Measurements from ENCODE around the gene PCLAF.
"Not testable (repeated sequence)": the region's sequence is repeated elsewhere in the genome, so short reads cannot be mapped to it uniquely, and the experiment has no call there.

PCLAF gene

DNA sequence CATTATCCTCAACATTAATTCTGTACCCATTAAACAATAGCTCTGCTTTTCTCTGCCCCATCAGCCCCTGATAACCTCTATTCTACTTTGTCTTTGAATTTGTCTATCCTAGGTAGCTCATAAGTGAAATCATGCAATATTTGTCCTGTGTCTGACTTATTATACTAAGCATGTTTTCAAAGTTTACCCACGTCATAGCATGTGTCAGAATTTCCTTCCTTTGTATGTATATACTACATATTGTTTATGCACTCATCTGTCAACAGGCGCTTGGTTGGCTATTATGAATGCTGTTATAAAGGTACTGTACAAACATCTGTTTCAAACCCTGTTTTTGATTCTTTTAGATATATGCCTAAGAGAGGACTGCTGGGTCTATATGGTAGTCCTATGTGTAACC is 43.5 kb downstream of the PCLAF start:
- no peak for TF ChIP-seq MAX (IDR thresholded peaks at IDR 0.05; ENCODE audit: low read depth, low read length)
- TF ChIP-seq CTCF (IDR thresholded peaks at IDR 0.05; ENCODE audit: low read depth, low read length) = no peak
- no peak for TF ChIP-seq MYC (IDR thresholded peaks at IDR 0.05; ENCODE audit: low read depth, low read length)
- no peak for TF ChIP-seq POLR2A (IDR thresholded peaks at IDR 0.05; ENCODE audit: extremely low read depth, insufficient read length)
- H3K4me3 ChIP-seq (ENCODE audit: low read depth, low read length) = no peak overlapping the region
- no peak for DNase-seq (ENCODE audit: low read depth)

DNA sequence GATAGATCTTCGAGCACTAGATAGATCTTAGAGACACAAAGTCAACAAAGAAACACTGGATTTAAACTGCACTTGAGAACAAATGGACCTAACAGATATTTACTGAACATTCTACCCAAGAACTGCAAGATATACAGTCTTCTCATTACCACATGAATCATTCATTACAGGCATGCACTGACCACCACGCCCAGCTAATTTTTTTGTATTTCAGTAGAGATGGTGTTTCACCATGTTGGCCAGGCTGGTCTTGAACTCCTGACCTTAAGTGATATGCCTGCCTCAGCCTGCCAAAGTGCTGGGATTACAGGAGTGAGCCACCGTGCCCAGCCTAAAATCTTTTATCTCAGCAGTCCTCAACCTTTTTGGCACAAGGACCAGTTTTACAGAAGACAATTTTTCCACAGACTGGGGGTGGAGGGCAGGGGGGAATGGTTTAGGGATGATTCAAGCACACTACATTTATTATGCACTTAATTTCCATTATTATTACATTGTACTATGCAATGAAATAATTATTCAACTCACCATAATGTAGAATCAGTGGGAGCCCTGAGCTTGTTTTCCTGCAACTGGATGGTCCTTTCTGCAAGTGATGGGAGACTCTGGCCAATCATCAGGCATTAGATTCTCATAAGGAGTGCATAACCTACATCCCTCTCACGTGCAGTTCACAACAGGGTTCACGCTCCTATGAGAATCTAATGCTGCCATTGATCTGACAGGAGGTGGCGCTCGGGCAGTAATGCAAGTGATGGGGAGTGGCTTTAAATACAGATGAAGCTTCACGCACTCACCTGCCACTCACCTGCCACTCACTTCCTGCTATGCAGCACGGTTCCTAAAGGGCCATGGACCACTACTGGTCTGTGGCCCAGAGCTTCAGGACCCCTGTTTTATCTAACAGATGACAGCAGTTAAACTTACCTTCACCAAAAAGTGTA is 47.0 kb downstream of the PCLAF start:
- TF ChIP-seq MYC (IDR thresholded peaks at IDR 0.05; ENCODE audit: low read depth, low read length) = no peak
- TF ChIP-seq MAX (IDR thresholded peaks at IDR 0.05; ENCODE audit: low read depth, low read length) = no peak
- TF ChIP-seq CTCF (IDR thresholded peaks at IDR 0.05; ENCODE audit: low read depth, low read length) = no peak
- TF ChIP-seq POLR2A (IDR thresholded peaks at IDR 0.05; ENCODE audit: extremely low read depth, insufficient read length) = no peak
- no peak for DNase-seq (ENCODE audit: low read depth)
- H3K4me3 ChIP-seq (ENCODE audit: low read depth, low read length) = no peak overlapping the region

DNA sequence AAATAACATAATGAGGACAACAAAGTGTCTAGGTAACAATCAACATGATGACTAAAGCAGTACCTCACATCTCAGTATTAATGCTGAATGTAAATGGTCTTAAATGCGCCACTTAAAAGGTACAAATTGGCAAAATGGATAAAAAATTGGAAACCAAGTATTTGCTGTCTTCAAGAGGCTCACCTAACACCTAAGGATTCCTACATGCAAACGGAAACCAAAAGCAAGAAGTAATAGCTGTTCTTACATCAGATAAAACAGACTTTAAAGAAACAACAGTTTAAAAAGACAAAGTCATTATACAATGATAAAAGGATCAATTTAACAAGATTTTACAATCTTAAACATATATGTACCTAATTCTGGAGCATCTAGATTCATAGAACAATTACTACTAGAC is 47.7 kb downstream of the PCLAF start:
- no peak overlapping the region for H3K4me3 ChIP-seq (ENCODE audit: low read depth, low read length)
- TF ChIP-seq MYC (IDR thresholded peaks at IDR 0.05; ENCODE audit: low read depth, low read length) (no peak), MAX (IDR thresholded peaks at IDR 0.05; ENCODE audit: low read depth, low read length) (no peak), CTCF (IDR thresholded peaks at IDR 0.05; ENCODE audit: low read depth, low read length) (no peak), POLR2A (IDR thresholded peaks at IDR 0.05; ENCODE audit: extremely low read depth, insufficient read length) (no peak)
- no peak for DNase-seq (ENCODE audit: low read depth)

GRCh38 chr15:64331668-64332067 is 49.6 kb downstream of the PCLAF start:
- not testable (repeated sequence) for H3K4me3 ChIP-seq (ENCODE audit: low read depth, low read length); DNase-seq (ENCODE audit: low read depth)

DNA sequence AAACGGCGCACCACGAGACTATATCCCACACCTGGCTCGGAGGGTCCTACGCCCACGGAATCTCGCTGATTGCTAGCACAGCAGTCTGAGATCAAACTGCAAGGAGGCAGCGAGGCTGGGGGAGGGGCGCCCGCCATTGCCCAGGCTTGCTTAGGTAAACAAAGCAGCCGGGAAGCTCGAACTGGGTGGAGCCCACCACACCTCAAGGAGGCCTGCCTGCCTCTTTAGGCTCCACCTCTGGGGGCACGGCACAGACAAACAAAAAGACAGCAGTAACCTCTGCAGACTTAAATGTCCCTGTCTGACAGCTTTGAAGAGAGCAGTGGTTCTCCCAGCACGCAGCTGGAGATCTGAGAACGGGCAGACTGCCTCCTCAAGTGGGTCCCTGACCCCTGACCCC is 54.3 kb downstream of the PCLAF start:
- not testable (repeated sequence) for DNase-seq (ENCODE audit: low read depth)

DNA sequence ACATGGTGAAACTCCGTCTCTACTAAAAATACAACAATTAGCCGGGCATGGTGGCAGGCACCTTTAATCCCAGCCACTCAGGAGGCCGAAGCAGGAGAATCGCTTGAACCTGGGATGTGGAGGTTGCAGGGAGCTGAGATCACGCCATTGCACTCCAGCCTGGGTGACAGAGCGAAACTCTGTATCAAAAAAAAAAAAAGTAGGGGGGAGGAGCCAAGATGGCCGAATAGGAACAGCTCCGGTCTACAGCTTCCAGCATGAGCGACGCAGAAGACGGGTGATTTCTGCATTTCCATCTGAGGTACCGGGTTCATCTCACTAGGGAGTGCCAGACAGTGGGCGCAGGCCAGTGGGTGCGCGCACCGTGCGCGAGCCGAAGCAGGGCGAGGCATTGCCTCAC is 54.8 kb downstream of the PCLAF start:
- not testable (repeated sequence) for DNase-seq (ENCODE audit: low read depth); H3K4me3 ChIP-seq (ENCODE audit: low read depth, low read length)

More for the DNA sequence above, 54.3 kb downstream of the PCLAF start:
- H3K4me3 ChIP-seq (ENCODE audit: low read depth, low read length) = not testable (repeated sequence)

DNA sequence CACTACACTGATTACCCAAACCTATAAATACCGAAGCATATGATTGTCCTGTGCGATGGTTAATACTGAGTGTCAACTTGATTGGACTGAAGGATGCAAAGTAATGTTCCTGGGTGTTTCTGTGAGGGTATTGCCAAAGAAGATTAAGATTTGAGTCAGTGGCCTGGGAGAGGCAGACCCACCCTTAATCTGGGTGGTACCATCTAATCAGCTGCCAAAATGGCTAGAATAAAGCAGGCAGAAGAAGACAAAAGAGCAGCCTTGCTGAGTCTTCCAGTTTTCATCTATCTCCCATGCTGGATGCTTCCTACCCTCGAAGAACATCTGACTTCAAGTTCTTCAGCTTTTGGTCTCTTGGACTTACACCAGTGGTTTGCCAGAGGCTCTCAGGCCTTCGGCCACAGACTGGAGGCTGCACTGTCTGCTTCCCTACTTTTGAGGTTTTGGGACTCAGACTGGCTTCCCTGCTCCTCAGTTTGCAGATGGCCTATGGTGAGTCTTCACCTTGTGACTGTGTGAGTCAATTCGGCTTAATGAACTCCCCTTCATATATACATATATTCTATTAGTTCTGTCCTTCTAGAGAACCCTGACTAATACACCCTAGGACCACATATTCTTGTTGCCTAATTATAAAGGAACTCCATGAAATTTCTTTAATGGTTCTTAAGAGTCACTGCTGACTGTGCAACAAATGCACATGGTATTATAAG is 56.9 kb downstream of the PCLAF start:
- no peak overlapping the region for H3K4me3 ChIP-seq (ENCODE audit: low read depth, low read length)
- no peak for DNase-seq (ENCODE audit: low read depth)
- no peak for TF ChIP-seq CTCF (IDR thresholded peaks at IDR 0.05; ENCODE audit: low read depth, low read length)
- no peak for TF ChIP-seq POLR2A (IDR thresholded peaks at IDR 0.05; ENCODE audit: extremely low read depth, insufficient read length)
- no peak for TF ChIP-seq MAX (IDR thresholded peaks at IDR 0.05; ENCODE audit: low read depth, low read length)
- TF ChIP-seq MYC (IDR thresholded peaks at IDR 0.05; ENCODE audit: low read depth, low read length) = no peak
